GM21423 (cell line): Measurements from ENCODE around the gene PLCB1.
"Not testable (repeated sequence)": the region's sequence is repeated elsewhere in the genome, so short reads cannot be mapped to it uniquely, and the experiment has no call there.

ENCODE experiments used
- ATAC-seq: cut with Tn5 transposase; IDR thresholded peaks from one replicate; pipeline ENCODE4 v1.9.1; 2021; ENCODE audit warnings: mild to moderate bottlenecking, moderate library complexity; ENCODE audit not compliant: unreplicated experiment

PLCB1 gene

GRCh38 chr20:8330319-8330784 lies 198.3 kb downstream of the PLCB1 start:
- no peak for ATAC-seq

- ATAC-seq = no peak
These were observed 199.0 kb downstream of the PLCB1 start for GRCh38 chr20:8330785-8331695.

GRCh38 chr20:8331740-8332412 lies 199.8 kb downstream of the PLCB1 start:
- ATAC-seq = no peak

GRCh38 chr20:8334641-8335040 lies 202.6 kb downstream of the PLCB1 start:
- ATAC-seq = no peak

GRCh38 chr20:8335059-8335458 lies 203.0 kb downstream of the PLCB1 start:
- no peak for ATAC-seq

- ATAC-seq = no peak
These were observed 203.6 kb downstream of the PLCB1 start for GRCh38 chr20:8335495-8336195.

GRCh38 chr20:8339349-8339748 lies 207.3 kb downstream of the PLCB1 start:
- ATAC-seq = no peak

- ATAC-seq = no peak
These were observed 210.3 kb downstream of the PLCB1 start for GRCh38 chr20:8342391-8342790.

GRCh38 chr20:8344106-8344505 lies 212.0 kb downstream of the PLCB1 start:
- ATAC-seq = no peak

GRCh38 chr20:8344631-8345030 lies 212.6 kb downstream of the PLCB1 start:
- no peak for ATAC-seq

GRCh38 chr20:8346700-8347270 lies 214.7 kb downstream of the PLCB1 start:
- ATAC-seq = no peak

GRCh38 chr20:8350225-8350624 lies 218.2 kb downstream of the PLCB1 start:
- ATAC-seq = not testable (repeated sequence)

- no peak for ATAC-seq
These were observed 220.4 kb downstream of the PLCB1 start for GRCh38 chr20:8352486-8352885.

- no peak for ATAC-seq
These were observed 221.4 kb downstream of the PLCB1 start for GRCh38 chr20:8353512-8353911.

- ATAC-seq = no peak
These were observed 223.4 kb downstream of the PLCB1 start for GRCh38 chr20:8355453-8355852.

GRCh38 chr20:8356806-8357205 lies 224.7 kb downstream of the PLCB1 start:
- no peak for ATAC-seq

- no peak for ATAC-seq
These were observed 225.6 kb downstream of the PLCB1 start for GRCh38 chr20:8357703-8358102.

GRCh38 chr20:8360035-8360434 lies 228.0 kb downstream of the PLCB1 start:
- ATAC-seq = no peak

GRCh38 chr20:8361006-8361652 lies 229.1 kb downstream of the PLCB1 start:
- no peak for ATAC-seq

- no peak for ATAC-seq
These were observed 229.7 kb downstream of the PLCB1 start for GRCh38 chr20:8361779-8362178.

GRCh38 chr20:8362457-8362856 lies 230.4 kb downstream of the PLCB1 start:
- ATAC-seq = no peak
